ENCODE results near the gene MYCBPAP. TPM values are rescaled to one million over a fixed set of nuclear protein-coding genes. Genes with fewer than 3 reads are reported as not detected.
A peak's percentile ranks its signal among the peaks of the same experiment; 100 is the strongest.

The MYCBPAP gene
- total and polyA plus RNA-seq, 5 donors from 2014 or later, result 0.50 to 5.7 (median 1.0) TPM

DNA sequence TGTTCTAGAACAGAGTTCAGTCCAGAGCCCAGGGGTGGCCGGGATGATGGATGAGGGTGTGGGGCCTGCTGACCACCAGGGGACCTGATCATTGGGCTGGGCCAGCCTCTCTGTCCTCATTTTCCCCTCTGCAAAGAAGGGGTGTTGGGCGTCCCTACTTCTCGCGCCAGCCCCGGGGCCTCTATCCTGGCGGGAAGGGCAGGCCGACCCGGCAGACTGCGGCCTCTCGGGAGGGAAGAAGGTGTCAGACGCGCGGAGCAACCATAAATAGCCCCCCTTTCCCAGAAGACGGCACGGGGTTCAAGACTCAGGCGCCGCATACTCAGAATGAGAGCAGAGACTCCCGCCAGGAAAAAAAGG is 50.3 kb downstream of the MYCBPAP start:
- Mint-ChIP-seq H3K27me3 (peaks cover 45% of the 10 kb centered on the region), H3K27ac (peak overlapping the region in 1 of 3 donors; percentile 48), H3K9me3 (no peaks in the 10 kb centered on the region), H3K4me1 (peaks cover 0 to 27% (median 8%) of the 10 kb centered on the region in 4 donors), H3K4me3 (peak overlapping the region; percentile 8 to 88 (median 86)), H3K36me3 (peaks cover 3% of the 10 kb centered on the region)
- Histone ChIP-seq H3K27ac (ENCODE audit: insufficient read depth, low read length, poor library complexity, severe bottlenecking) (no peak overlapping the region), H3K9me3 (ENCODE audit: control insufficient read depth in 2 of 2, low read length in 2 of 2) (no peaks in the 10 kb centered on the region), H3K27me3 (ENCODE audit: control insufficient read depth, insufficient read depth, low read length) (peaks cover 20% of the 10 kb centered on the region), H3K36me3 (ENCODE audit: control insufficient read depth, insufficient read depth, low read length) (no peaks in the 10 kb centered on the region), H3K4me1 (ENCODE audit: control insufficient read depth, insufficient read depth, low read length, poor library complexity, severe bottlenecking) (peaks cover 39% of the 10 kb centered on the region), H3K4me3 (ENCODE audit: low read depth, low read length) (no peak overlapping the region)
- ATAC-seq (ENCODE audit: low read depth in 2 of 2) (no peak), DNase-seq (no peak)

DNA sequence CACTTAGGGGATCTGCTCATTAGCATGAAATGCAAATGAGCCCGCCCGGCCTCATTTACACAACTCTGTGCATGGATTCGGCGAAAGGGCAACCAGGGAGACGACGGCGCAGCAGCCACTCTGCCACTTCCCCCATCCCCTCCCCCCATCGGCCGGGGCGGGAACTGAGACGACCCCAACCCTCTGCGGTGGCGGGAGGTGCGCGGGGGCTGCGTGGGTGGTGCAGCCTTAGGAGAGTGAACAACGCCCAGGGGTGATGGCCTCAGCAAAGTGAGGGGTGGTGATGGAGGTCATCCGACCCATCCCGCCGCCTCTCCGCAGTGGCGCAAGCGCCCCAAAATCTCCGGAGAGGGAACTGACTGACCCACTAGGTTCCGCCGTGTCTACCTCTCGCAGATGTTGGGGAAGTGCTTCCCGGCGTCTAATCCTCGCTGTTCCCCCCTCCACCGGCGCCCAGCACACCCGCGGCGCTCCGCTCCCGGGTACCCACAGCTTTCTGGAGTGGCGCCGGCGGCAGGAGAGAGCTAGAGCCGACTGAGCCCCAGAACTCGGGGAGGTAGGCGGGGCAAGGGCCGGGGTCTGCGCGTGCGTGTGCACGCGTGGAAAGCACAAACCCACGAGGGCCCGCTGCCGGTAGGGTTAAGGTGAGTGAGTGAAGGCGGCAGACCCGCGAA is 50.8 kb downstream of the MYCBPAP start:
- H3K4me3 Mint-ChIP-seq, result peak overlapping the region; percentile 81 to 88 (median 84)
- H3K27me3 ChIP-seq (ENCODE audit: control insufficient read depth, insufficient read depth, low read length), result peaks cover 22% of the 10 kb centered on the region

DNA sequence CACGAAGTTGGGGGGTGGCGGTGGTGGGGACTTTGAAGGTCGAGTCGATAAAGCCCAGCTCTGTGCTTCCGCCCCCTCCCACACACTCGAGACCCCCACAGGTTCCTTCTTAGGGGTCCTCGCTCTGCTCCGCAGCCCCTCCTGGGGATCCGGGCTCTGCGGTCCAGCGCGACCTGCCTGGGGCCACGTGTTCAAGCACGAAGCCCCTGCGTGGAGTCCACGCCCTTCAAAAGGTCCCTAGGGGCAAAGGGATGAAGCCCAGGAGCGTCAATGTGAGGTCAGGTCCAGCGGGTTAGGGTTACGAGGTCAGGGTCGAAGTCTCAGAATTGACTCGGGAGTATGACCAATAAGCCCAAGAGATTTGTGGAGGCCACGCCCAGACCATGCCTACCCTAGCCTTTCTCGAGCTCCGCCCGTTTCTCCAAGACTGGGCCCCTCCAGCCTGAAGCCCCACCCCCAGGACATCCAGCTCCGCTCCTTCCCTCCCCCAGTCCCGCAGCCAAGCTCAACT is 51.5 kb downstream of the MYCBPAP start:
- Histone ChIP-seq H3K27ac (ENCODE audit: insufficient read depth, low read length, poor library complexity, severe bottlenecking) (no peak overlapping the region), H3K4me3 (ENCODE audit: low read depth, low read length) (peak overlapping the region; percentile 26), H3K27me3 (ENCODE audit: control insufficient read depth, insufficient read depth, low read length) (peaks cover 22% of the 10 kb centered on the region), H3K9me3 (ENCODE audit: control insufficient read depth in 2 of 2, low read length in 2 of 2) (no peaks in the 10 kb centered on the region), H3K4me1 (ENCODE audit: control insufficient read depth, insufficient read depth, low read length, poor library complexity, severe bottlenecking) (peaks cover 39% of the 10 kb centered on the region), H3K36me3 (ENCODE audit: control insufficient read depth, insufficient read depth, low read length) (no peaks in the 10 kb centered on the region)
- Mint-ChIP-seq H3K27me3 (peaks cover 57% of the 10 kb centered on the region), H3K36me3 (no peaks in the 10 kb centered on the region), H3K4me1 (peaks cover 0 to 27% (median 8%) of the 10 kb centered on the region in 4 donors), H3K27ac (peak overlapping the region in 1 of 3 donors; percentile 62), H3K4me3 (peak overlapping the region; percentile 82 to 88 (median 84)), H3K9me3 (no peaks in the 10 kb centered on the region)
- no peak for ATAC-seq (ENCODE audit: low read depth in 2 of 2)
- DNase-seq, result peak; percentile 16 to 37 (median 35)

More for the DNA sequence above, 50.8 kb downstream of the MYCBPAP start:
- H3K9me3 Mint-ChIP-seq, result no peaks in the 10 kb centered on the region
- DNase-seq, result peak in 1 of 3 donors; percentile 19
- Histone ChIP-seq H3K27ac (ENCODE audit: insufficient read depth, low read length, poor library complexity, severe bottlenecking) (no peak overlapping the region), H3K4me1 (ENCODE audit: control insufficient read depth, insufficient read depth, low read length, poor library complexity, severe bottlenecking) (peaks cover 39% of the 10 kb centered on the region), H3K4me3 (ENCODE audit: low read depth, low read length) (peak overlapping the region; percentile 26), H3K9me3 (ENCODE audit: control insufficient read depth in 2 of 2, low read length in 2 of 2) (no peaks in the 10 kb centered on the region), H3K36me3 (ENCODE audit: control insufficient read depth, insufficient read depth, low read length) (no peaks in the 10 kb centered on the region)
- no peak overlapping the region for H3K27ac Mint-ChIP-seq
- H3K36me3 Mint-ChIP-seq, result peaks cover 3% of the 10 kb centered on the region
- peaks cover 51% of the 10 kb centered on the region for H3K27me3 Mint-ChIP-seq
- H3K4me1 Mint-ChIP-seq, result peaks cover 0 to 27% (median 8%) of the 10 kb centered on the region in 4 donors
- no peak for ATAC-seq (ENCODE audit: low read depth in 2 of 2)

DNA sequence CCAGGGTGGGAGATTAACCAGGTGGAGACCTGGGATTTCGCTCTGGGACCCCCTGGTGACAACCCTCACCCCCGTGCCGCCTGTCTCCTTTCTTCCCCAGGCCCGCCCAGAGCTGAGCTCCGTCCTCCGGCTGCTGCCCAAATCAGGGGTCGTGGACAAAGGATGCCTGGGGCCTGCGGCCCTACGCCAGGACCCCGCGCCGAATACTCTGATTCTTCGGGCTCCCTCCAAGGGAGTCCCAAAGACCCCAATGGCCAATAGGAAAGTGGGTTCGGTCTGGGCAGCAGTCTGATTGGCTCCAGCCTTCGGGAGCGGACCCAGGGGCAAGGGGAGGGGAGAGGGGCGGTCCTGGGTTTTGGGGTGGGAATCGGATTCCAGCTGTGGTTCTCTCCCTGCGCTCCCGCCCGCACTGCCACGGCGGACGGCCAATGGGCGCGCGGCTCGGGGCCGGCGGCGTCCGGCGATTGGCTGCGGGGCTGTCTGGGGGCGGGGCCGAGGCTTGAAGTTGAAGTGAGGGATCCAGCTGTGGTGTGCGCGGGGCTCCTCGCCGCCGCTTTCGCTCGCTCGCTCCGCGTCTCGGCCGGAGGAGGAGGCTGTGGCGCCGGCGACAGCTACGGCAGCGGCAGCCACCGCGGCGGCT is 52.1 kb downstream of the MYCBPAP start, which contains the start of gene CACNA1G:
CACNA1G (plus strand) TSS at position 531 of the 640 bp plus-strand sequence. CDS start 745 bp downstream, outside the sequence.
- peak within 1 kb of the TSS; percentile 82 to 88 (median 84) for H3K4me3 Mint-ChIP-seq
- peaks cover 0 to 31% (median 8%) of the 10 kb centered on the region in 4 donors for H3K4me1 Mint-ChIP-seq
- H3K27ac ChIP-seq (ENCODE audit: insufficient read depth, low read length, poor library complexity, severe bottlenecking), result no peak within 1 kb of the TSS
- H3K9me3 Mint-ChIP-seq, result no peaks in the 10 kb centered on the region
- H3K27ac Mint-ChIP-seq, result peak within 1 kb of the TSS in 1 of 3 donors; percentile 62
- H3K27me3 Mint-ChIP-seq, result peaks cover 63% of the 10 kb centered on the region
- DNase-seq (peak; percentile 80 to 84 (median 83)), ATAC-seq (ENCODE audit: low read depth in 2 of 2) (peak; percentile 90 to 92)
- peak within 1 kb of the TSS; percentile 26 for H3K4me3 ChIP-seq (ENCODE audit: low read depth, low read length)
- no peaks in the 10 kb centered on the region for H3K9me3 ChIP-seq (ENCODE audit: control insufficient read depth in 2 of 2, low read length in 2 of 2)
- no peaks in the 10 kb centered on the region for H3K36me3 Mint-ChIP-seq
- H3K27me3 ChIP-seq (ENCODE audit: control insufficient read depth, insufficient read depth, low read length), result peaks cover 22% of the 10 kb centered on the region
- no peaks in the 10 kb centered on the region for H3K36me3 ChIP-seq (ENCODE audit: control insufficient read depth, insufficient read depth, low read length)
- peaks cover 41% of the 10 kb centered on the region for H3K4me1 ChIP-seq (ENCODE audit: control insufficient read depth, insufficient read depth, low read length, poor library complexity, severe bottlenecking)

DNA sequence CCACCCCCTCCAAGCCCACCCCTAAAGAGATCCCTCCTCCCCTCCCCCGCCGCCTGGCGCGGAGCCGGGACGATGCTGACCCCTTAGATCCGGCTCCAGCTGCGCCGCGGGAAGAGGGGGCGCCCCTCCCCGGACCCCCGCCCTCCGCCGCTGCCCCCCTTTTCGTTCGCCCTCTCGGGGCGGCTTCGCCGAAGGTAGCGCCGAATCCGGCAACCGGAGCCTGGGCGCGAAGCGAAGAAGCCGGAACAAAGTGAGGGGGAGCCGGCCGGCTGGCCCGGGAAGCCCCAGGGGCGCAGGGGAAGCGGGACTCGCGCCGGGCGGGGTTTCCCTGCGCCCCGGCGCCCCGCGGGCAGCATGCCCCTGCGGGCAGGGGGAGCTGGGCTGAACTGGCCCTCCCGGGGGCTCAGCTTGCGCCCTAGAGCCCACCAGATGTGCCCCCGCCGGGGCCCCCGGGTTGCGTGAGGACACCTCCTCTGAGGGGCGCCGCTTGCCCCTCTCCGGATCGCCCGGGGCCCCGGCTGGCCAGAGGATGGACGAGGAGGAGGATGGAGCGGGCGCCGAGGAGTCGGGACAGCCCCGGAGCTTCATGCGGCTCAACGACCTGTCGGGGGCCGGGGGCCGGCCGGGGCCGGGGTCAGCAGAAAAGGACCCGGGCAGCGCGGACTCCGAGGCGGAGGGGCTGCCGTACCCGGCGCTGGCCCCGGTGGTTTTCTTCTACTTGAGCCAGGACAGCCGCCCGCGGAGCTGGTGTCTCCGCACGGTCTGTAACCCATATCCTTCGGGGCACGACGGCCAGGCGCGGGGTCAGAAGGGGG is 52.9 kb downstream of the MYCBPAP start:
- Mint-ChIP-seq H3K4me3 (peak overlapping the region in 2 of 4 donors; percentile 31 to 33), H3K9me3 (no peaks in the 10 kb centered on the region), H3K4me1 (peaks cover 0 to 35% (median 12%) of the 10 kb centered on the region in 4 donors), H3K27me3 (peaks cover 68% of the 10 kb centered on the region), H3K27ac (no peak overlapping the region), H3K36me3 (no peaks in the 10 kb centered on the region)
- H3K4me1 ChIP-seq (ENCODE audit: control insufficient read depth, insufficient read depth, low read length, poor library complexity, severe bottlenecking), result peaks cover 42% of the 10 kb centered on the region
- H3K9me3 ChIP-seq (ENCODE audit: control insufficient read depth in 2 of 2, low read length in 2 of 2), result no peaks in the 10 kb centered on the region
- ATAC-seq (ENCODE audit: low read depth in 2 of 2) (no peak), DNase-seq (no peak)
- no peaks in the 10 kb centered on the region for H3K36me3 ChIP-seq (ENCODE audit: control insufficient read depth, insufficient read depth, low read length)
- peaks cover 27% of the 10 kb centered on the region for H3K27me3 ChIP-seq (ENCODE audit: control insufficient read depth, insufficient read depth, low read length)
- H3K4me3 ChIP-seq (ENCODE audit: low read depth, low read length), result no peak overlapping the region
- H3K27ac ChIP-seq (ENCODE audit: insufficient read depth, low read length, poor library complexity, severe bottlenecking), result no peak overlapping the region

DNA sequence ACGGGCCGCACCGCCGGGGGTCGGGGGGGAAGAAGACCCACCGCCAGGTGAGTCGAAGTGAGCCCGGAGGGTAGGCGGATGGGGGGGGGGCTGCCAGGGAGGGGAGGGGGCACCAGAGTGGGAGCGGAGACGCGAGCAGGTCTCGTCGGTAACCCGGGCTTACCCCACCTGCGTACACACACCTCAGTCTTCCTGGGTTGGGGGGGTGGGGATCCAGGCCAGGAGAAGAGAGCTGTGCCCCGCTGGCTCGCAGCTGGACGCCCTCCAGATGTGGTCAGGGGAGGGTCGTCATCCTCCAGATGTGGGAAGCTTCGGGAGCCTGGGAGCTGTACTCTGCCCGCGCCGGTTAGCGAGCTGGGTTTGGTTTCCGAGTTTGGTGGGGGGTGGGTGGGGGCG is 53.5 kb downstream of the MYCBPAP start:
- Histone ChIP-seq H3K27ac (ENCODE audit: insufficient read depth, low read length, poor library complexity, severe bottlenecking) (no peak overlapping the region), H3K27me3 (ENCODE audit: control insufficient read depth, insufficient read depth, low read length) (peaks cover 31% of the 10 kb centered on the region), H3K9me3 (ENCODE audit: control insufficient read depth in 2 of 2, low read length in 2 of 2) (no peaks in the 10 kb centered on the region), H3K36me3 (ENCODE audit: control insufficient read depth, insufficient read depth, low read length) (no peaks in the 10 kb centered on the region), H3K4me3 (ENCODE audit: low read depth, low read length) (no peak overlapping the region), H3K4me1 (ENCODE audit: control insufficient read depth, insufficient read depth, low read length, poor library complexity, severe bottlenecking) (peaks cover 42% of the 10 kb centered on the region)
- H3K9me3 Mint-ChIP-seq, result no peaks in the 10 kb centered on the region
- no peak for ATAC-seq (ENCODE audit: low read depth in 2 of 2)
- no peaks in the 10 kb centered on the region for H3K36me3 Mint-ChIP-seq
- H3K27ac Mint-ChIP-seq, result no peak overlapping the region
- H3K4me3 Mint-ChIP-seq, result peak overlapping the region in 3 of 4 donors; percentile 31 to 53 (median 33)
- H3K4me1 Mint-ChIP-seq, result peaks cover 0 to 35% (median 13%) of the 10 kb centered on the region in 4 donors
- DNase-seq, result no peak
- peaks cover 70% of the 10 kb centered on the region for H3K27me3 Mint-ChIP-seq

Data from CD4-positive, CD25-positive, alpha-beta regulatory T cell (primary cell).